Bronchial epithelial cell (primary cell): Measurements from ENCODE around the gene COL6A5. TPM values are rescaled to one million over a fixed set of nuclear protein-coding genes. Genes with fewer than 3 reads are reported as not detected.

ENCODE experiments used
- DNase-seq: peaks from one replicate; pipeline ENCODE4 v3.0.0-alpha.2; 2010; ENCODE audit warnings: low read depth
- FAIRE-seq: peaks from 2 replicates; lab custom pipeline; 2011; peaks lifted over from hg19 to GRCh38; lab: Jason Lieb, UNC
- H3K27me3 ChIP-seq: 2 replicates; pipeline ENCODE4 v1.5.1; 2011; ENCODE audit warnings: low read length; ENCODE audit not compliant: control insufficient read depth, insufficient read depth
- H3K36me3 ChIP-seq: 2 replicates; pipeline ENCODE4 v1.5.1; 2011; ENCODE audit warnings: low read length; ENCODE audit not compliant: control insufficient read depth, insufficient read depth
- H3K4me3 ChIP-seq: 2 replicates; pipeline ENCODE4 v1.5.1; 2011; ENCODE audit warnings: mild to moderate bottlenecking, low read depth, low read length, control low read depth
- CTCF ChIP-seq: IDR thresholded peaks from 2 replicates; pipeline ENCODE4 v1.5.1; 2011; ENCODE audit warnings: mild to moderate bottlenecking, moderate library complexity, low read length, control low read depth, inconsistent platforms; ENCODE audit not compliant: insufficient read depth, severe bottlenecking
- total RNA-seq: library from RNA; depleted of rRNA; stranded (reverse); fragments of >200 nt; gene quantifications from 2 replicates; pipeline ENCODE4 v1.2.1, GENCODE V29; 2014

The COL6A5 gene
- total RNA-seq, 1 donor from 2014 or later: not detected

DNA sequence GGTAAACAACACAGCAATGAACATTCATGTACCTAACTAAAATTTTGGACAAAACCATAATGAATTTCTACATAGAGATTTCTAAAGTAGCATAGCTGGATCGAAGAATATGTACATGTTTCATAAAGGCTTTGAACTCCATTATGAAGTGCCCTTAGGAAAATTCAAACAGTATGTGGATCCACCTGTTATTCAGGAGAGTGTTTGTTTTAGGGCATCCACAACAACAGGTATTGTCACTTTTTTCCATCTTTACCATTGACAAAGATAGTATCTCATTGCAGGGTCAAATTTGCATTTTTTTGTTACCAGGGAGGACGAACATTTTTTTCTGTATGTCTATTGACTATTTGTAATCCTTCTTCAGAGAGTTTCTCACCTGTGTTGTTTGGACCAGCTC is 75.0 kb downstream of the COL6A5 start:
- no peak for TF ChIP-seq CTCF

GRCh38 chr3:130423064-130423463 is 77.6 kb downstream of the COL6A5 start:
- FAIRE-seq: no peak
- DNase-seq: no peak
- H3K4me3 ChIP-seq: no peak overlapping the region
- H3K36me3 ChIP-seq: no peaks in the 10 kb centered on the region
- no peak for TF ChIP-seq CTCF
- H3K27me3 ChIP-seq: peaks cover 2% of the 10 kb centered on the region

More for the DNA sequence above, 75.0 kb downstream of the COL6A5 start:
- Histone ChIP-seq H3K36me3 (no peaks in the 10 kb centered on the region), H3K27me3 (peaks cover 2% of the 10 kb centered on the region), H3K4me3 (no peak overlapping the region)
- FAIRE-seq (no peak), DNase-seq (no peak)

- FAIRE-seq: no peak
- peak; percentile 3 for DNase-seq
These were observed 79.4 kb downstream of the COL6A5 start for GRCh38 chr3:130424837-130425236.

DNA sequence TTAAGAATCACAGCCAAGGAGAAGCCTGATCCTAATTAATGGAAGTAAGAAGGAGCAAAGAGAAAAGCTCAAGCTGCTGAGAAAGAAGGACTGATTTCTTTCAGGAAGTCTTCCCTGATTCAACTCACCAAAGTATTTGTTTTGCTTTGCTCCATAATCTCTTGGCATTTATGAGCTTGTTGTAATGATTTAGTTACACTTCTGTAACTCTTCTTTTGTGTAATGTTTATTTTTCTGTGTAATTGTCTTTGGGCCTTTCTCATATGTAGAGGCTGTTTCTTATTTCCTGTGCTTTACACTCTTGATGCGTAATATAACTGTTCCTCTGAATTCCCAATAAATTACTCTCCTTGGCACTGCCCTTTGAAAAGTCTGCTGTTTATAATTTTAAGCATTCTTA is 80.0 kb downstream of the COL6A5 start:
- no peak for FAIRE-seq
- H3K36me3 ChIP-seq: no peaks in the 10 kb centered on the region
- H3K27me3 ChIP-seq: no peaks in the 10 kb centered on the region
- no peak for TF ChIP-seq CTCF
- H3K4me3 ChIP-seq: no peak overlapping the region
- no peak for DNase-seq

More at GRCh38 chr3:130424837-130425236, 79.4 kb downstream of the COL6A5 start:
- Histone ChIP-seq H3K27me3 (no peaks in the 10 kb centered on the region), H3K4me3 (no peak overlapping the region), H3K36me3 (no peaks in the 10 kb centered on the region)
- no peak for TF ChIP-seq CTCF

GRCh38 chr3:130426206-130426605 is 80.7 kb downstream of the COL6A5 start:
- Histone ChIP-seq H3K36me3 (no peaks in the 10 kb centered on the region), H3K27me3 (no peaks in the 10 kb centered on the region), H3K4me3 (no peak overlapping the region)
- TF ChIP-seq CTCF: no peak
- DNase-seq: no peak
- no peak for FAIRE-seq
